ENCODE data around the gene WASHC4. TPM values are rescaled to one million over a fixed set of nuclear protein-coding genes. Genes with fewer than 3 reads are reported as not detected.
A peak's percentile ranks its signal among the peaks of the same experiment; 100 is the strongest.

WASHC4 gene
- polyA plus RNA-seq, 1 of the 3 experiments (the other 2 are of a cell fraction) = 11.2 TPM

DNA sequence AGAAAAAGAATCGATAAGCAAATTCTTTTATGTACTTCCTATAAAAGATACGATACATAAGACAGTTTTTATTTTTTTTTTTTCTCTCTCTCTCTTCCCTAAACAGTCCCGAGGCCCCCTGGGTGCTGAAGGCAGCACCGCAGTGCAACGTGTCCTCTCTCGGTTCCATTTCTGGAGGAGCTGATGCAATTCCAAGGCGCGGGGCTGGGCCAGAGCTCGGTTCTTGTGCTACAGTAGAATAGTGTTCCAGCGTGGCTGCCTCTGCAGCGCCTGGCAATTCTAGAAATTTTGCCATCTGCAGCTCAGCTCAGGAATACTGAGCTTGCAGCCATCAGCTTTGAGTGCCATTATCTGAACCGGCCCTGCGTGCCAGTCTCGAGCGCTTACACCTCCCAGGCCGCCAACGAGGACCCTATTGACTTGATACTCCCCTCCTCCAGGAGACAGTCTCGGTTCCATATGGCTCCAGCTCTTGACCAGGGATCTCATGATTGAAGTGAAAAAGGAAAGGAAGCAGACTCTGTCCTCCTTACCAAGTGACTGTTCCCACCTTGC lies 23.9 kb upstream of the WASHC4 start:
- POLR2A ChIA-PET = interaction anchor here (0.5 to 1.9 kb wide), 3 partner anchors 24 to 374 kb away, joined by 3 to 13 read pairs (median 3); partner anchors contain the start of gene WASHC4
- CTCF ChIA-PET = interaction anchor here (1.0 to 1.3 kb wide), 2 partner anchors 11 to 16 kb away, joined by 4 read pairs; no protein-coding TSS in a partner anchor
- H3K9me2 ChIP-seq = no peaks in the 10 kb centered on the region
- H3K9me3 ChIP-seq = no peaks in the 10 kb centered on the region
- no peaks in the 10 kb centered on the region for H3K36me3 ChIP-seq (replicated peaks in 1 of 2; ENCODE audit: control insufficient read depth in 1 of 2, insufficient read depth in 2 of 2, low read length in 1 of 2)
- H3K4me3 ChIP-seq (ENCODE audit: low read depth in 2 of 2, low read length in 1 of 2) = peak overlapping the region; percentile 51 to 76
- no peak for TF ChIP-seq ELF1 (IDR thresholded peaks at IDR 0.05)
- TF ChIP-seq, protein P1, sequence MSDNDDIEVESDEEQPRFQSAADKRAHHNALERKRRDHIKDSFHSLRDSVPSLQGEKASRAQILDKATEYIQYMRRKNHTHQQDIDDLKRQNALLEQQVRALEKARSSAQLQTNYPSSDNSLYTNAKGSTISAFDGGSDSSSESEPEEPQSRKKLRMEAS (IDR thresholded peaks at IDR 0.05; ENCODE audit: low read depth) = peak; percentile 9; the same call in 1 of the 2 replicates
- no peaks in the 10 kb centered on the region for H3K27me3 ChIP-seq (ENCODE audit: insufficient read depth)
- peak overlapping the region; percentile 61; the same call in 1 of the 2 replicates for H3K9ac ChIP-seq
- no peaks in the 10 kb centered on the region for H3K79me2 ChIP-seq (ENCODE audit: insufficient read depth)
- peak; percentile 49 for DNase-seq
- WGBS (ENCODE audit: low lambda C conversion rate) = 30% methylated on average over 18 of the region's 18 CpGs
- peak overlapping the region; percentile 96 for H2AFZ ChIP-seq (ENCODE audit: low read depth)
- H3K4me2 ChIP-seq = peak overlapping the region; percentile 95
- H4K20me1 ChIP-seq (ENCODE audit: insufficient read depth) = no peaks in the 10 kb centered on the region
- H3K27ac ChIP-seq (ENCODE audit: low read depth in 2 of 2, low read length in 1 of 2) = peak overlapping the region in 1 of 2 experiments; percentile 0; a peak in 2 of 4 replicates
- peaks cover 8% of the 10 kb centered on the region for H3F3A ChIP-seq (replicated peaks; ENCODE audit: insufficient read depth)
- H3K4me1 ChIP-seq (ENCODE audit: control insufficient read depth in 1 of 2, insufficient read depth in 2 of 2, low read depth in 1 of 2, low read length in 1 of 2) = peaks cover 0 to 11% of the 10 kb centered on the region in 2 experiments; a peak in 1 of 4 replicates

DNA sequence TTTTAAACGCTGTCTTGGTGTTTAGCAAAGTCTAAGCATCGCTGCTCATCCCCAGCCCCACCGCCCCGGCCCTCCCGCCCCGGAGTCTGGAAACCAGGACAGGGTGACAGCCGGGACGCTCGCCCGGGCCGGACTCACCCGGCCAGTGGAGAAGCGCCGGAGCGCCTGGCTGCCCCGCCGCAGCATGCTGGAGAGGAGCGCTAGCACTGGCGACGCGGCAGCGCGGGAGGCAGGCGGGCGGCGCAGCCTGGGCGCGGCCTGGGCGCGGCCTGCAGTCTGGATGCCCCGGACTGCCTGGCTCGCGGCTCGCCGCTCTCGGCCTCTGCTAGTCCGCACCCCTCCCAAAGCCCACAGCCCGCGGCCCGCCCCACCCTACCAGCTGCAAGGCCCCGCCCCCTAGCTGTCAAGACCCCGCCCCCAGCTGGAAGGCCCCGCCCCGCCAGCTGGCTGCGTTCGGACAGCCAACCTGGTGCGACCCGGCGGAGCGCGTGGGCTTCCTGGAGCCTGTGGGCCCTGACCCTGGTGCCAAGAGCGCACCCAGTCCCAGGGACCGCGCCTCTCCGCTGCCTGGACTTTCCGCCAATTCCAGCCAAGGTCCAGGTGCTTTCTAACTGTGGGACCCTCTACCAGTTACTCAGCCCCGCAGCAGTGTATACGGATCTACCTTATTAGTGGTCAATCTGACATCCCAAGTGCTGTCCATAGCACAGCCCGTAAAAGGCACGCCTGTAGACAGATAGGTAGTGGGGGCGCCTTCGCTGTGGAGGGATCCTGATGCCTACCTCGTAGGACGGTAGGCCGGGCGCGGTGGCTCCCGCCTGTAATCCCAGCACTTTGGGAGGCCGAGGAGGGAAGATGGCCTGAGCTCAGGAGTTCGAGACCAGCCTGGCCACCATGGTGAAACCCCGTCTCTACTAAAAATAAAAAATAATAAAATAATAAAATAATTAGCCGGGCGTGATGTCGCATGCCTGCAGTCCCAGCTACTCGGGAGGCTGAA lies 23.0 kb upstream of the WASHC4 start, which contains the start of gene ALDH1L2:
TSS of gene ALDH1L2 (minus strand) at position 208 of the 1,000 bp plus-strand sequence. CDS start at position 186, 22 bp downstream.
- POLR2A ChIA-PET = interaction anchor here (1.9 kb wide), 1 partner anchor 23 kb away, joined by 13 read pairs; the partner anchor contains the start of gene WASHC4
- 60% methylated on average over 41 of the region's 75 CpGs for WGBS (ENCODE audit: low lambda C conversion rate)
- Histone ChIP-seq H3K9me3 (no peaks in the 10 kb centered on the region), H2AFZ (ENCODE audit: low read depth) (peak within 1 kb of the TSS; percentile 96), H3K36me3 (replicated peaks in 1 of 2; ENCODE audit: control insufficient read depth in 1 of 2, insufficient read depth in 2 of 2, low read length in 1 of 2) (no peaks in the 10 kb centered on the region), H4K20me1 (ENCODE audit: insufficient read depth) (no peaks in the 10 kb centered on the region), H3K27me3 (ENCODE audit: insufficient read depth) (no peaks in the 10 kb centered on the region), H3K79me2 (ENCODE audit: insufficient read depth) (no peaks in the 10 kb centered on the region), H3K9ac (peak within 1 kb of the TSS; percentile 61; the same call in 1 of the 2 replicates), H3K4me2 (peak within 1 kb of the TSS; percentile 95), H3K4me3 (ENCODE audit: low read depth in 2 of 2, low read length in 1 of 2) (peak within 1 kb of the TSS; percentile 51 to 76), H3K27ac (ENCODE audit: low read depth in 2 of 2, low read length in 1 of 2) (peak within 1 kb of the TSS in 1 of 2 experiments; percentile 0; a peak in 2 of 4 replicates), H3F3A (replicated peaks; ENCODE audit: insufficient read depth) (peaks cover 8% of the 10 kb centered on the region), H3K4me1 (ENCODE audit: control insufficient read depth in 1 of 2, insufficient read depth in 2 of 2, low read depth in 1 of 2, low read length in 1 of 2) (peaks cover 0 to 11% of the 10 kb centered on the region in 2 experiments; a peak in 1 of 4 replicates), H3K9me2 (no peaks in the 10 kb centered on the region)
- DNase-seq = peak; percentile 95
- CTCF ChIA-PET = interaction anchor here (1.0 to 1.1 kb wide), 2 partner anchors 17 to 22 kb away, joined by 3 to 4 read pairs; no protein-coding TSS in a partner anchor
- TF ChIP-seq RXRA (IDR thresholded peaks at IDR 0.05; ENCODE audit: borderline replicate concordance, low read depth) (no peak), EP300 (IDR thresholded peaks at IDR 0.05; ENCODE audit: borderline replicate concordance in 1 of 2, low read depth in 1 of 2, low read length in 1 of 2) (no peak), POLR2AphosphoS5 (IDR thresholded peaks at IDR 0.05; ENCODE audit: low read depth, low read length) (no peak), CHD2 (IDR thresholded peaks at IDR 0.05; ENCODE audit: low read length, partially characterized antibody) (peak; percentile 26), TAF1 (IDR thresholded peaks at IDR 0.05; ENCODE audit: borderline replicate concordance, low read depth, low read length) (peak; percentile 65; the same call in 1 of the 2 replicates), MXI1 (IDR thresholded peaks at IDR 0.05; ENCODE audit: low read depth, low read length) (peak; percentile 66; the same call in 1 of the 2 replicates)
- TF ChIP-seq, protein P1 (IDR thresholded peaks at IDR 0.05; ENCODE audit: low read depth) = peak; percentile 54; the same call in 1 of the 2 replicates

All from SK-N-SH (cell line).